C4-2B (cell line): ENCODE results near the gene FLT1.

Experiments
- CTCF ChIP-seq: fragments of 450-650 bp; conservative IDR thresholded peaks from 2 replicates; pipeline ENCODE4 v1.5.1; 2017; ENCODE audit warnings: mild to moderate bottlenecking
- ZFX ChIP-seq: fragments of 450-650 bp; IDR thresholded peaks from 2 replicates; pipeline ENCODE4 v1.6.1; 2017

DNA sequence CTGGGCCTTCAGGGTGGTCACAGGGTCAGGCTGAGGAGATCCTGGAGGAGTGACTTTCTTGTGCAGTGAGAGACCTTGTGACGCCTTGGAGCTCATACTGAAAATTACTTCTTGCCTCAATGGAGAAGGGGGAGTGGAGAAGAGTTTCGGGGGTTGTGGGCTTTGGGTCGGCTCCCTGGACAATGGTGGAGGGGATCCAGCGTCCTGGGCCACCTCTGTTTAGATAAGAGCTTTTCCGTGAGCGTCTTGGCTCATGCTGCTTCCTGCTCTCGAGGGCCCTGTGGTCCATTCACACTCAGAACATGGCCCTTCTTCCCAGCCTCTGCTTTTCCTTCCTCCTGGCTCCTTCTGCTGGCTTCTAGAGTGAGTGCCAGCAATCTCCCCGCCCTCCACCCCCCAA lies 81.9 kb downstream of the FLT1 start:
- TF ChIP-seq CTCF (no peak), ZFX (no peak)
